ENCODE results near the gene TEF. TPM values are rescaled to one million over a fixed set of nuclear protein-coding genes. Genes with fewer than 3 reads are reported as not detected.

The TEF gene
- polyA plus RNA-seq, 1 of the 3 experiments (the other 2 are of a cell fraction): 3.6 TPM

DNA sequence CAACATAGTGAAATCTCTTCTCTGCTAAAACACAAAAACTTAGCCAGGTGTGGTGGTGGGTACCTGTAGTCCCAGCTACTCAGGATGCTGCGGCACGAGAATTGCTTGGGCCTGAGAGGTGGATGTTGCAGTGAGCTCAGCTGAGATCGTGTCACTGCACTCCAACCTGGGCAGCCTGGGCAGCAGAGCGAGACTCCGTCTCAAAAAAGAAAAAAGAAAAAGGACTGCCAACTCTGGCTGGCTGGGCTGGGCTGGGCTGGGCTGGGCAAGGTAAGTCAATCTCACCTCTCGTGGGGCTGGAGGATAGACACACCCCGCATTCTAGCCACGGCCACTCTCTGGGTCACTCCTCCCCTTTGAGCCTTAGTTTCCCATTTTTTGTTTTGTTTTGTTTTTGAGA lies 26.9 kb downstream of the TEF start:
- CTCF ChIA-PET: interaction anchor here (2.6 kb wide), 1 partner anchor 109 kb away, joined by 18 read pairs; no protein-coding TSS in a partner anchor
- TF ChIP-seq RCOR1 (IDR thresholded peaks at IDR 0.05; ENCODE audit: low read length) (no peak), TAF1 (IDR thresholded peaks at IDR 0.05; ENCODE audit: borderline replicate concordance, low read depth, low read length) (no peak), FOXJ3 (CRISPR knock-in tag; IDR thresholded peaks at IDR 0.05) (no peak), RAD21 (IDR thresholded peaks at IDR 0.05; ENCODE audit: low read length) (no peak), ELF1 (IDR thresholded peaks at IDR 0.05) (no peak), RFX5 (IDR thresholded peaks at IDR 0.05; ENCODE audit: low read length) (no peak), GATA2 (CRISPR knock-in tag; IDR thresholded peaks at IDR 0.05) (no peak), EP300 (IDR thresholded peaks at IDR 0.05; ENCODE audit: borderline replicate concordance in 1 of 2, low read depth in 1 of 2, low read length in 1 of 2) (no peak), YY1 (IDR thresholded peaks at IDR 0.05; ENCODE audit: low read depth) (no peak)
- TF ChIP-seq, protein P1, sequence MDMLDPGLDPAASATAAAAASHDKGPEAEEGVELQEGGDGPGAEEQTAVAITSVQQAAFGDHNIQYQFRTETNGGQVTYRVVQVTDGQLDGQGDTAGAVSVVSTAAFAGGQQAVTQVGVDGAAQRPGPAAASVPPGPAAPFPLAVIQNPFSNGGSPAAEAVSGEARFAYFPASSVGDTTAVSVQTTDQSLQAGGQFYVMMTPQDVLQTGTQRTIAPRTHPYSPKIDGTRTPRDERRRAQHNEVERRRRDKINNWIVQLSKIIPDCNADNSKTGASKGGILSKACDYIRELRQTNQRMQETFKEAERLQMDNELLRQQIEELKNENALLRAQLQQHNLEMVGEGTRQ (IDR thresholded peaks at IDR 0.05; ENCODE audit: borderline replicate concordance, low read depth, low read length): no peak
- 90% methylated on average over 8 of the region's 8 CpGs for WGBS (ENCODE audit: low lambda C conversion rate)
- Histone ChIP-seq H2AFZ (ENCODE audit: low read depth) (no peak overlapping the region), H3K4me1 (ENCODE audit: control insufficient read depth in 1 of 2, insufficient read depth in 2 of 2, low read depth in 1 of 2, low read length in 1 of 2) (peaks cover 0 to 7% of the 10 kb centered on the region in 2 experiments; a peak in 1 of 4 replicates), H3K36me3 (replicated peaks in 1 of 2; ENCODE audit: control insufficient read depth in 1 of 2, insufficient read depth in 2 of 2, low read length in 1 of 2) (no peaks in the 10 kb centered on the region), H3K27ac (ENCODE audit: low read depth in 2 of 2, low read length in 1 of 2) (no peak overlapping the region), H3K4me2 (no peak overlapping the region), H3K9me2 (no peaks in the 10 kb centered on the region), H4K20me1 (ENCODE audit: insufficient read depth) (no peaks in the 10 kb centered on the region), H3F3A (replicated peaks; ENCODE audit: insufficient read depth) (no peaks in the 10 kb centered on the region), H3K4me3 (ENCODE audit: low read depth in 2 of 2, low read length in 1 of 2) (no peak overlapping the region), H3K79me2 (ENCODE audit: insufficient read depth) (peaks cover 5% of the 10 kb centered on the region; the same call in 1 of the 2 replicates), H3K9ac (no peak overlapping the region), H3K27me3 (ENCODE audit: insufficient read depth) (no peaks in the 10 kb centered on the region), H3K9me3 (no peaks in the 10 kb centered on the region)
- no peak for DNase-seq
- POLR2A ChIA-PET: no interaction called here

- peaks cover 0 to 14% of the 10 kb centered on the region in 2 experiments; a peak in 1 of 4 replicates for H3K4me1 ChIP-seq (ENCODE audit: control insufficient read depth in 1 of 2, insufficient read depth in 2 of 2, low read depth in 1 of 2, low read length in 1 of 2)
- H3K79me2 ChIP-seq (ENCODE audit: insufficient read depth): peaks cover 13% of the 10 kb centered on the region; the same call in 1 of the 2 replicates
- no peak overlapping the region for H2AFZ ChIP-seq (ENCODE audit: low read depth)
- POLR2A ChIA-PET: no interaction called here
- no peak for DNase-seq
- no peak overlapping the region for H3K9ac ChIP-seq
- CTCF ChIA-PET: interaction anchor here (2.6 kb wide), 1 partner anchor 108 kb away, joined by 18 read pairs; no protein-coding TSS in a partner anchor
- no peak overlapping the region for H3K4me3 ChIP-seq (ENCODE audit: low read depth in 2 of 2, low read length in 1 of 2)
- no peaks in the 10 kb centered on the region for H3F3A ChIP-seq (replicated peaks; ENCODE audit: insufficient read depth)
- no peaks in the 10 kb centered on the region for H3K27me3 ChIP-seq (ENCODE audit: insufficient read depth)
- no peak overlapping the region; a peak in 1 of 4 replicates for H3K27ac ChIP-seq (ENCODE audit: low read depth in 2 of 2, low read length in 1 of 2)
- no peaks in the 10 kb centered on the region for H4K20me1 ChIP-seq (ENCODE audit: insufficient read depth)
- no peaks in the 10 kb centered on the region for H3K36me3 ChIP-seq (replicated peaks in 1 of 2; ENCODE audit: control insufficient read depth in 1 of 2, insufficient read depth in 2 of 2, low read length in 1 of 2)
- no peaks in the 10 kb centered on the region for H3K9me2 ChIP-seq
- H3K4me2 ChIP-seq: no peak overlapping the region
- 82% methylated on average over 4 of the region's 7 CpGs for WGBS (ENCODE audit: low lambda C conversion rate)
- H3K9me3 ChIP-seq: no peaks in the 10 kb centered on the region
- TF ChIP-seq RCOR1 (IDR thresholded peaks at IDR 0.05; ENCODE audit: low read length) (no peak), MXI1 (IDR thresholded peaks at IDR 0.05; ENCODE audit: low read depth, low read length) (no peak), GABPA (IDR thresholded peaks at IDR 0.05; ENCODE audit: low read depth) (no peak), EZH2phosphoT487 (IDR thresholded peaks at IDR 0.05; ENCODE audit: borderline replicate concordance, low read depth) (no peak), MEF2A (IDR thresholded peaks at IDR 0.05; ENCODE audit: borderline replicate concordance, low read depth) (no peak), NFIC (IDR thresholded peaks at IDR 0.05; ENCODE audit: borderline replicate concordance) (no peak), PBX3 (IDR thresholded peaks at IDR 0.05) (no peak), GATA2 (CRISPR knock-in tag; IDR thresholded peaks at IDR 0.05) (no peak), FOXJ3 (CRISPR knock-in tag; IDR thresholded peaks at IDR 0.05) (no peak), JUND (IDR thresholded peaks at IDR 0.05) (no peak), FOXM1 (IDR thresholded peaks at IDR 0.05; ENCODE audit: low read depth) (no peak), NRF1 (IDR thresholded peaks at IDR 0.05; ENCODE audit: low read depth, low read length) (no peak), POLR2AphosphoS5 (IDR thresholded peaks at IDR 0.05; ENCODE audit: low read depth, low read length) (no peak)
- TF ChIP-seq, protein P2, sequence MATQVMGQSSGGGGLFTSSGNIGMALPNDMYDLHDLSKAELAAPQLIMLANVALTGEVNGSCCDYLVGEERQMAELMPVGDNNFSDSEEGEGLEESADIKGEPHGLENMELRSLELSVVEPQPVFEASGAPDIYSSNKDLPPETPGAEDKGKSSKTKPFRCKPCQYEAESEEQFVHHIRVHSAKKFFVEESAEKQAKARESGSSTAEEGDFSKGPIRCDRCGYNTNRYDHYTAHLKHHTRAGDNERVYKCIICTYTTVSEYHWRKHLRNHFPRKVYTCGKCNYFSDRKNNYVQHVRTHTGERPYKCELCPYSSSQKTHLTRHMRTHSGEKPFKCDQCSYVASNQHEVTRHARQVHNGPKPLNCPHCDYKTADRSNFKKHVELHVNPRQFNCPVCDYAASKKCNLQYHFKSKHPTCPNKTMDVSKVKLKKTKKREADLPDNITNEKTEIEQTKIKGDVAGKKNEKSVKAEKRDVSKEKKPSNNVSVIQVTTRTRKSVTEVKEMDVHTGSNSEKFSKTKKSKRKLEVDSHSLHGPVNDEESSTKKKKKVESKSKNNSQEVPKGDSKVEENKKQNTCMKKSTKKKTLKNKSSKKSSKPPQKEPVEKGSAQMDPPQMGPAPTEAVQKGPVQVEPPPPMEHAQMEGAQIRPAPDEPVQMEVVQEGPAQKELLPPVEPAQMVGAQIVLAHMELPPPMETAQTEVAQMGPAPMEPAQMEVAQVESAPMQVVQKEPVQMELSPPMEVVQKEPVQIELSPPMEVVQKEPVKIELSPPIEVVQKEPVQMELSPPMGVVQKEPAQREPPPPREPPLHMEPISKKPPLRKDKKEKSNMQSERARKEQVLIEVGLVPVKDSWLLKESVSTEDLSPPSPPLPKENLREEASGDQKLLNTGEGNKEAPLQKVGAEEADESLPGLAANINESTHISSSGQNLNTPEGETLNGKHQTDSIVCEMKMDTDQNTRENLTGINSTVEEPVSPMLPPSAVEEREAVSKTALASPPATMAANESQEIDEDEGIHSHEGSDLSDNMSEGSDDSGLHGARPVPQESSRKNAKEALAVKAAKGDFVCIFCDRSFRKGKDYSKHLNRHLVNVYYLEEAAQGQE (IDR thresholded peaks at IDR 0.05; ENCODE audit: low read depth, low read length): no peak
- TF ChIP-seq, protein P3, sequence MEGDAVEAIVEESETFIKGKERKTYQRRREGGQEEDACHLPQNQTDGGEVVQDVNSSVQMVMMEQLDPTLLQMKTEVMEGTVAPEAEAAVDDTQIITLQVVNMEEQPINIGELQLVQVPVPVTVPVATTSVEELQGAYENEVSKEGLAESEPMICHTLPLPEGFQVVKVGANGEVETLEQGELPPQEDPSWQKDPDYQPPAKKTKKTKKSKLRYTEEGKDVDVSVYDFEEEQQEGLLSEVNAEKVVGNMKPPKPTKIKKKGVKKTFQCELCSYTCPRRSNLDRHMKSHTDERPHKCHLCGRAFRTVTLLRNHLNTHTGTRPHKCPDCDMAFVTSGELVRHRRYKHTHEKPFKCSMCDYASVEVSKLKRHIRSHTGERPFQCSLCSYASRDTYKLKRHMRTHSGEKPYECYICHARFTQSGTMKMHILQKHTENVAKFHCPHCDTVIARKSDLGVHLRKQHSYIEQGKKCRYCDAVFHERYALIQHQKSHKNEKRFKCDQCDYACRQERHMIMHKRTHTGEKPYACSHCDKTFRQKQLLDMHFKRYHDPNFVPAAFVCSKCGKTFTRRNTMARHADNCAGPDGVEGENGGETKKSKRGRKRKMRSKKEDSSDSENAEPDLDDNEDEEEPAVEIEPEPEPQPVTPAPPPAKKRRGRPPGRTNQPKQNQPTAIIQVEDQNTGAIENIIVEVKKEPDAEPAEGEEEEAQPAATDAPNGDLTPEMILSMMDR (IDR thresholded peaks at IDR 0.05): no peak
These were observed 28.6 kb downstream of the TEF start for GRCh38 chr22:41410311-41410751.

Data from SK-N-SH (cell line).